ENCODE measurements around the gene P4HA2.
"Not testable (repeated sequence)": the region's sequence is repeated elsewhere in the genome, so short reads cannot be mapped to it uniquely, and the experiment has no call there.

P4HA2 gene

DNA sequence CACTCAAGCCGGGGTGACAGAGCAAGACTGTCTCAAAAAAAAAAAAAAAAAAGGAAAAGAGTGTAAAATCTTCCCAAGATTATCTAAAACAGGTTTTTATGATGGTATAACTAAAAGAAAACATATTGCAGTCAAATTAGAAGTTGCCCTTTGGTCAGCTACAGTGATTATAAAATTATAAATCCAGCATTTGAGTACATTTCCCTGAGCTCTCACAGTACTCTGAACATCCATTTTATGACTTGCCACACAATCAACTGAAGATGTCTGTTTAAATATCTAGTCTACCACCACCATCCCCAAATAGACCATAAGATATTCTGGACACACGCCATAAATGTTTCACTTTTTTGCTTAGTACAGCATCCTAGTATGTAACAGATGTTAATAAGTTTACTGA is 77.1 kb downstream of the P4HA2 start:
- Histone ChIP-seq H3K27me3 (replicated peaks; ENCODE audit: control insufficient read depth, insufficient read depth, low read length) (no peaks in the 10 kb centered on the region), H3K36me3 (ENCODE audit: control insufficient read depth, insufficient read depth, low read length) (no peaks in the 10 kb centered on the region), H3K4me3 (replicated peaks; ENCODE audit: low read depth, low read length) (no peak overlapping the region)
- no peak for DNase-seq (ENCODE audit: extremely low read depth, insufficient read length)
- TF ChIP-seq, protein P1, sequence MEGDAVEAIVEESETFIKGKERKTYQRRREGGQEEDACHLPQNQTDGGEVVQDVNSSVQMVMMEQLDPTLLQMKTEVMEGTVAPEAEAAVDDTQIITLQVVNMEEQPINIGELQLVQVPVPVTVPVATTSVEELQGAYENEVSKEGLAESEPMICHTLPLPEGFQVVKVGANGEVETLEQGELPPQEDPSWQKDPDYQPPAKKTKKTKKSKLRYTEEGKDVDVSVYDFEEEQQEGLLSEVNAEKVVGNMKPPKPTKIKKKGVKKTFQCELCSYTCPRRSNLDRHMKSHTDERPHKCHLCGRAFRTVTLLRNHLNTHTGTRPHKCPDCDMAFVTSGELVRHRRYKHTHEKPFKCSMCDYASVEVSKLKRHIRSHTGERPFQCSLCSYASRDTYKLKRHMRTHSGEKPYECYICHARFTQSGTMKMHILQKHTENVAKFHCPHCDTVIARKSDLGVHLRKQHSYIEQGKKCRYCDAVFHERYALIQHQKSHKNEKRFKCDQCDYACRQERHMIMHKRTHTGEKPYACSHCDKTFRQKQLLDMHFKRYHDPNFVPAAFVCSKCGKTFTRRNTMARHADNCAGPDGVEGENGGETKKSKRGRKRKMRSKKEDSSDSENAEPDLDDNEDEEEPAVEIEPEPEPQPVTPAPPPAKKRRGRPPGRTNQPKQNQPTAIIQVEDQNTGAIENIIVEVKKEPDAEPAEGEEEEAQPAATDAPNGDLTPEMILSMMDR (IDR thresholded peaks at IDR 0.05; ENCODE audit: insufficient read depth, low read length, poor library complexity, severe bottlenecking) = no peak

DNA sequence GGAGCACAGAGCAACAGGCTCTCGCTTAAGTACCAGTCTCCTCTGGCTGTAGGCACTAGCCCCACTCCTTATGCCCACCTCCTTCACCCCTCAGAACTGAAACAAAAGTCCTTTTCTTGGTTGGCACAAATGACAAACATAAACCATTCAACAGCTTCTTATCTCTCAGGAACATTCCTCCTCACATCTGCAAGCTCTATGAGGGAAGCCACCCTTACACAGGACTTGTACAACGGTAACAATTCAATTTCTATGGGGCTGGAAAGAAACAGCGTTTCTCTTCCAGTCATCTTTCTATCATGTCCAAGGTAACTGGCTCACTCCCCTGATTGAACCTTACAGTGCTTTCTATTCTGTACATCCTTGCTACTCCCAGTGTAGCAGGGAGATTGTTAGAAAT is 80.0 kb downstream of the P4HA2 start:
- TF ChIP-seq, protein P1 (IDR thresholded peaks at IDR 0.05; ENCODE audit: insufficient read depth, low read length, poor library complexity, severe bottlenecking) = no peak
- H3K27me3 ChIP-seq (replicated peaks; ENCODE audit: control insufficient read depth, insufficient read depth, low read length) = no peaks in the 10 kb centered on the region
- H3K36me3 ChIP-seq (ENCODE audit: control insufficient read depth, insufficient read depth, low read length) = no peaks in the 10 kb centered on the region
- no peak overlapping the region for H3K4me3 ChIP-seq (replicated peaks; ENCODE audit: low read depth, low read length)
- DNase-seq (ENCODE audit: extremely low read depth, insufficient read length) = no peak

DNA sequence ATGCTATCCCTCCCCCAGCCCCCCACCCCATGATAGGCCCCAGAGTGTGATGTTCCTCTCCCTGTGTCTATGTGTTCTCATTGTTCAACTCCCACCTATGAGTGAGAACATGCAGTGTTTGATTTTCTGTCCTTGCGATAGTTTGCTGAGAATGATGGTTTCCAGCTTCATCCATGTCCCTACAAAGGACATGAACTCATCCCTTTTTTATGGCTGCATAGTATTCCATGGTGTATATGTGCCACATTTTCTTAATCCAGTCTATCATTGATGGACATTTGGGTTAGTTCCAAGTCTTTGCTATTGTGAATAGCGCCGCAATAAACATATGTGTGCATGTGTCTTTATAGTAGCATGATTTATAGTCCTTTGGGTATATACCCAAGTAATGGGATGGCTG is 82.3 kb downstream of the P4HA2 start:
- H3K36me3 ChIP-seq (ENCODE audit: control insufficient read depth, insufficient read depth, low read length); H3K27me3 ChIP-seq (replicated peaks; ENCODE audit: control insufficient read depth, insufficient read depth, low read length); H3K4me3 ChIP-seq (replicated peaks; ENCODE audit: low read depth, low read length); DNase-seq (ENCODE audit: extremely low read depth, insufficient read length): not testable (repeated sequence)

DNA sequence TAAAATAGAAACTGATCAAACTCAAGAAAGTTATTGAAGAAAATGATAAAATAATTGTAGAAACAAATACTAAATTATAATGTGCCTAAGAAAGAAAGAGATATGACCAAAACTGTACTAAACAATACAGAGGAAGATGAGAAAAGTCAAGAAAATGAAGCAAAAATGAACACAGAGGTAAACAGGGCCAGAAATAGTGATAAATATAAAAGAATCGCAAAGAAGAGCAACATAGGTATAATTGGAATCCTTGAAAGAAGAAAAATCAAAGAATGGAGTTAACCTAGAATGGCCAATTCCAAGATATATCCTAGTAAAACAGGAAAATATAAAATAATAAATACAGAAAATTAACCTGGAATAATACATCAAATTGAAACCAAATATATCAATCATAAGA is 84.5 kb downstream of the P4HA2 start:
- H3K27me3 ChIP-seq (replicated peaks; ENCODE audit: control insufficient read depth, insufficient read depth, low read length) = no peaks in the 10 kb centered on the region
- no peak overlapping the region for H3K4me3 ChIP-seq (replicated peaks; ENCODE audit: low read depth, low read length)
- H3K36me3 ChIP-seq (ENCODE audit: control insufficient read depth, insufficient read depth, low read length) = no peaks in the 10 kb centered on the region
- no peak for DNase-seq (ENCODE audit: extremely low read depth, insufficient read length)
- TF ChIP-seq, protein P1 (IDR thresholded peaks at IDR 0.05; ENCODE audit: insufficient read depth, low read length, poor library complexity, severe bottlenecking) = no peak

DNA sequence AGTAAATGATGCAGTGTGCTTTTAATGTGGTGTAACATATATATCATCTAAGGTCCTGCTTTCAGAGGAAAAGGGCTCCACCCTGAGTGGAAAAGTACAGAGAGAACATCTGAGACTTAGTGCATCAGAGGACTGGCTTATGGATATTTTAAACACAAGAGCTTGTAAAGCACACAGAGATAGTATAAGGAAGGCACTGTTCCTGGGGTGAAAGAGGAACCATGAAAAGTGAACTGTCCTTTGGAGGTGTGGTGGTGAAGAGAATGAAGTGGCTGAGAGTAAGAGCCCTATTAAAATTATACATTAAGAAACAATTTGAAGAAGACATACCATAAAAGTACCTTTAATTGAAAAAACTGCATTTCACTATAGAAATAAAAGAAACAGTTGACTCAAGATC is 85.2 kb downstream of the P4HA2 start:
- no peak for DNase-seq (ENCODE audit: extremely low read depth, insufficient read length)

More for the DNA sequence above, 85.2 kb downstream of the P4HA2 start:
- TF ChIP-seq, protein P1 (IDR thresholded peaks at IDR 0.05; ENCODE audit: insufficient read depth, low read length, poor library complexity, severe bottlenecking) = no peak
- Histone ChIP-seq H3K27me3 (replicated peaks; ENCODE audit: control insufficient read depth, insufficient read depth, low read length) (no peaks in the 10 kb centered on the region), H3K36me3 (ENCODE audit: control insufficient read depth, insufficient read depth, low read length) (no peaks in the 10 kb centered on the region), H3K4me3 (replicated peaks; ENCODE audit: low read depth, low read length) (no peak overlapping the region)

All from GM06990 (cell line).